Measurements from ENCODE around the gene COG3.

COG3 gene

DNA sequence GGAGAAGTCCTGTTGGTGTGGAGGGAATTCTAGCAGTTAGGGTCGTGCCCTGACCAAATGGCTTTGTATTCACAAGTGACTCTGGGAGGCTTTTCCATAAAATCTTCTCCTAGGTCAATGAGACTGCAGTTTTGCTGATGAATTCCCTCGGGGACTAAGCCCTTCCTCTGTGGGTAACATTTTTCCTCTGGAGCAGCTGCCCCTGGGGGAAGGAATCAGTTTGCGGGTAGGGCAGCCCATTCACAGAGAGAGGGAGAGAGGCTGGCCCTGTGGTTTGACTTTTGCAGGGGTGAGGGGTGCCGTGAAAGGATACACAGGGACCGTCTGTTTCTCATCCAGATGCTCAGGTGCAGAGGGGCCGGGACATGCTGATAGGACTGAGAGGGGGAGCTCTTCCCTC is 83.5 kb downstream of the COG3 start:
- no peak for DNase-seq

DNA sequence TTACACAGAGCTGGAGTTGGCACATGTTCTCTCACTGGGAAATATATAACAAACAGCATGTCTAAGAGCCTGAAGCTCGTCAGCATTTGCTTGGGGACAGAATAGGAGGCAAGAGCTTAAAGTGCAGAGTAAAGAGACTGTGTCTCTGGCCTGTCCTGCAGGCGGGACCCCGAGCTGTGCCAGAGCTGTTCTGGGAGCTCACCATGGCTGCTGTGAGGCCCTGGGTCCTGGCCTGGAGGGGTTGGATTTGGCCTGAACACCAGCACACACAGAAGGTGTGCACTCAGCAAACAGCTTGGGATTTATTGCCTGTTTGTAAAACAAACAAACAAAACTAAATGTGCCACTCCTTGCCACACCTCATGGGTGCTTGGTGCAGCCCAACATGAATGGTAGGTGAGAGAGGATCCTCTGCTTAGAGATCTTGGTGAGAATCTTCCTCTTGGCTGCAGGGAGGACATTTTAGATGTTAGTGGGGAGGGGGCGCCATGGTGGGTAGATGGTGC is 89.9 kb downstream of the COG3 start:
- no peak for DNase-seq

DNA sequence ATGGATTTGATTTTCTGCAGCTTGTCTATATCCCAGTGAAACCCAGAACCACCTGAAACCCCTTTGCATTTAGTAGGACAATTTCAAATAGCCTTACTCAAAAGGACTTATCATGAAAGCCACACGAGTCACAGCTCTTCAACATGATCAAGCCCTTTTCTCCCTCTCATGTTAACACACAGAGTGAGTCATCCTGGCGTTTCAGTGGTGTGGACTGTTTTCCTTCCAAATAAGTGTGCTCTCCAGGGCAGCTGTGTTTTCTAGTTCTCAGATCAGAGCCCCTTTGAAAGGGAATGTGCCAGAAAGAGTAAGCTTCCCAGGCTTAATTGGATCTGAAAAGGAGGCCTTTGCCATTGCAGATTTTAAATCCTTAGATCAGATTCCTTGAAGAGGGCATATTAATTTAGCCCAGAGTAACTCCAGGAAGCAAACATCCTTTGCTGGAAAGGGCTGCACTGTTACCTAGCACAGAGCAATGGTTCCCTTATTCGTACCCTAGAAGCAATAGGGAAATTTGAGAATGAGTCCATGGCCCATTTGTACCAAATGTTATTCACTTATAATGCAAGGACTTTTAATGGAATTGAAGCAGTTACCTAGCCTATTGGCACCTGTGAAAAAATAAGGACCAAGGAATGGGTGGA is 99.5 kb downstream of the COG3 start:
- DNase-seq = peak; percentile 25

DNA sequence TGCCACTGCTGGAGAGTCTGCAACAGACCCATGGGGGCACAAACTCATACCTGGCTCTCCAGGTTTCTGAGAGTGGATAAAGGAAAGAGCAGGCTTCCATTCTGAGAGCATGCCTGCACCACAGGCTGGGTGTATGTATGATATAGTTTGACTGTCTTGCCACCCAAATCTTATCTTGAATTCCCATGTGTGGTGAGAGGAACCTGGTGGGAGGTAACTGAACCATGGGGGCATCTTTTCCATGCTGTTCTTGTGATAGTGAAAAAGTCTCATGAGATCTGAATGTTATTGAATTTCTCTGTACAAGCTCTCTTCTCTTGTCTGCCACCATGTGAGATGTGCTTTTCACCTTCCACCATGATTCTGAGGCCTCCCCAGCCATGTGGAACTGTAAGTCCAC is 100.6 kb downstream of the COG3 start:
- no peak for DNase-seq

DNA sequence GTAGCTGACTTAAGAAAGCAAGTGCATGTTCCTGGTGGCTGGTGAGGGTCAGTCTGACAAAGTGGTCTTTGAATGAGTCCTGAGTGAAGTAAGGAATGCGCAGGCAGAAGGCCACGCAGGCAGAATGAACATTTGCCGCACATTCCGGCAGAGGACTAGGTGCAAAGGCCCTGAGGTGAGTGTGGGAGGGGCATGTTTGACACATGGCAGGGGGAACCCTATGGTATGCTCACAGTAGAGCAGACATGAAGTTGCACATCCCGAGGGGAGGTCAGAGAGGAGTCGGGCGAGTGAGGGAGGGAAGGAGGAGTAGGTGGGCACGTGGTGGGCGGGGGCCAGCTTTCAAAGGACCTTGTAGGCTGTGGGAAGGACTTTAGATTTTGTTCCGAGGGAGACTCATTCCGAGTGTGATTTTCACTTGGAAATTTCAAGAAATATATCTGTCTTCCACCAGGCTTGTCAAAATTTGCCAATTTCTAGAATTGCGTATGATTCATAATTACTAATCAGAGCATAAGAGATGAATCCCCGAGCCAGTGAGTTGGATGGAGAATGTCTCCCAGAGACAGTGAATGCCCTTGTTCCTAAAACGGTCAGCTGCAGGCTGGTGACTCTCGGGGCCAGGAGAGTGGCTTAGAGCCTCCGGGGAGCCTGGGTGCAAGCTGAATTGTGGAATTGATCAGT is 110.5 kb downstream of the COG3 start:
- DNase-seq = no peak

DNA sequence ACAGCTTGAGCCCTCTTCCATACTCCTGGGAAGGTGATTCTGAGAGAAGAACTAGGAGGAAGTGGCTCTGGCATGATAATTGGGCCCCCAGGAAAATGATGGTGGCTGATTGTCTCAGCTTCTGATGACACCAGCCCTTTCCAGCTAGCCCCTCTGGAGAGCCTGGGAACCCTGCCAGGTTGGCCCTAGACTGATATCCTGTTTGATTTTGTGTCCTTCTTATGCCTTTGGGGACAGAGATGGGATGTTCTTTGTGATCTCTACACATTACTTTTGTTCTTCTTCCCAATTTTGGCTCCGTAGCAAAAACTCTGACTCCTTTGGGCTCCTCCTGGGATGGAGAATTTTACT is 111.1 kb downstream of the COG3 start:
- peak; percentile 17 for DNase-seq

DNA sequence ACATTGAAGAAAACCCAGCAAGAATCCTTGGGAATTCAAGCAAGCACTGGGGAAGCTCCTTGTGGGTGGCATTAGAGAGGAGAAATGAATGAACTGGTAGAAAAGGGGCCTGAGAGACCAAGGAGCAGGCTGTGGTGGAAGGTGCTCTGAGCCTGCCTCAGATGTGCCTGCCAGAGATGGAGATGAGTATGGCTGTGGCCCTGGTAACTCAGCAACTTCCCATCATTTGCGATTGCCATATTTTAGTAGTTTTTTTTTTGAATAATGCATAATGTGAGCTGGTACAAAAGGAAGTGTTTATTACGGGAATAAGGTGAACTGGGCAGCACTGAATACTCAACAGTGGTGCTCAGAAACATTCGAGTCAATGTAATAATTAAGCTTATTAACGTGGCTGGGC is 111.7 kb downstream of the COG3 start:
- no peak for DNase-seq

DNA sequence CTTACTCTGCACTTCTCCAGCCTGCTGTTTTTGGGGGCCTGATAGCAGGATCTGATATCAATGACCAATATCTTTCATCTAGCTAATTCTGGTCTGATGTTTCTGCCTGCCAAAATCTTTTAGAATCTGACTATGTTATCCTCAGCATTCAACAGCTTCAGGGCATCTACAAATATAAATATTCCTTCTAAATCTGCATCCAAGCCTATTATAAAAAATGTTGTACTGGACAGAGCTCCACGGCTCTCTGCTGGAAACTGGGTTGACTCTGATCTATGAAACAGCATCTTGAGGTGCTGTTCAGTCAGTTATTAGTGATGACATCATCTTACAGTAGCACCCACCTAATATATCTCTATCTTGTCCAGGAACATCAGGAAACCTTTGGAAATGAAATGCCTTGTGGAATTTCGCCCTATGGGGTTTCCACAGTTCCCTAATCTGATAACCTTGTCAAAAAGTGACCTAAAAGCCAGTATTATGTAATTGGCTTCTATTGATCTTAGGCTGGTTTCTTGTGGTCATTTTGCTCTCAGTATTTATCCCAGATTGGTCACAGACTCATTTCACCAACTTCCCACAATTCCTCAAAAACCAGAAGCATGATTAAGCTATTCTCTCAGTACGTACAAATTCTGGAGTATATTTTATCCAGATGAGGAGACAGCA is 117.8 kb downstream of the COG3 start:
- no peak for DNase-seq

DNA sequence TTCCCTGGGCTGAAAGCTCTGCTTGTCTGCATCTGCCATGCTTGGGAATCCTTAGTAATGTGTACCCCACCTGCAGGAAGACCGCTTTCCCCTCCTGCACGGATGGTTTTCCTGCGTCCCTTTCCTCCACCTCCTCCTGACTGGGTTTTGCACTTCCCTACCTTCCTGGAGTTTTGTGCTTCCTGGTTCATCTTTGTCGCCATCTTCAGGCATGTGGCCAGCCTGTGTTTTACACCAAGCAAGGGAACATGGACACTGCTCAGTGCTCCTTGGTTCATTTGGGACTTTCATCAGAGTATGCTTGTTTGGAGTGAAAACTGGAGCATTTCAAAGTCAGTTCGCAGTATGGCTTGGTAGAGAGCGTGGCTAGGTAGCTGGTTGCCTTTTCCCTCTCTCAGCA is 120.1 kb downstream of the COG3 start:
- DNase-seq = peak; percentile 1
